Vagina (tissue), 2 donors: ENCODE data around the gene KMT2C.

ENCODE experiments used
- POLR2A ChIP-seq, 2 donors: fragments of 450-650 bp; IDR thresholded peaks; one replicate each; pipeline ENCODE4 v1.6.1; 2017; ENCODE audit warnings: antibody characterized with exemption in 2 of 2, mild to moderate bottlenecking in 2 of 2, moderate library complexity in 2 of 2
- POLR2AphosphoS5 ChIP-seq, 2 donors: sonication (generic); formaldehyde crosslinking; IDR thresholded peaks; one replicate each; pipeline ENCODE4 v1.9.0; 2017; ENCODE audit warnings: antibody characterized with exemption in 2 of 2, mild to moderate bottlenecking in 2 of 2, low read depth in 1 of 2; ENCODE audit not compliant: insufficient read depth in 1 of 2
- TF ChIP-seq, protein P1 (sequence below), 3 experiments: fragments of 450-650 bp in 2 of 3; fragments of 200-600 bp in 1 of 3; sonication (generic) in 1 of 3; IDR thresholded peaks; one replicate each; pipeline ENCODE4 v1.5.1; 2017 to 2019; ENCODE audit warnings: antibody characterized with exemption in 3 of 3, mild to moderate bottlenecking in 2 of 3, moderate library complexity in 2 of 3

DNA sequence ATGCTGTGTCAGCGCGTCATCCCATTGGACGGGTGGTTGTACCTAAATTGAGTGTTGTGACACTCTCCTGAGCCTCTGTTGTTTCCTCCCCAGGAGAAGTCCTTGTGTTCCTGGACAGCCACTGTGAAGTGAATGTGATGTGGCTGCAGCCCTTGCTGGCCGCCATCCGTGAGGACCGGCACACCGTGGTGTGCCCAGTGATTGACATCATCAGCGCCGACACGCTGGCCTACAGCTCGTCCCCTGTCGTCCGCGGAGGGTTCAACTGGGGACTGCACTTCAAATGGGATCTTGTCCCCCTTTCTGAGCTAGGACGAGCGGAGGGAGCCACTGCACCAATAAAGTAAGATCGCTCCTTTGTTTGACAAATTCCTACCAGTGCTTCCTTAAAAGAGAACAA is 327.9 kb downstream of the KMT2C start:
- TF ChIP-seq, protein P1, sequence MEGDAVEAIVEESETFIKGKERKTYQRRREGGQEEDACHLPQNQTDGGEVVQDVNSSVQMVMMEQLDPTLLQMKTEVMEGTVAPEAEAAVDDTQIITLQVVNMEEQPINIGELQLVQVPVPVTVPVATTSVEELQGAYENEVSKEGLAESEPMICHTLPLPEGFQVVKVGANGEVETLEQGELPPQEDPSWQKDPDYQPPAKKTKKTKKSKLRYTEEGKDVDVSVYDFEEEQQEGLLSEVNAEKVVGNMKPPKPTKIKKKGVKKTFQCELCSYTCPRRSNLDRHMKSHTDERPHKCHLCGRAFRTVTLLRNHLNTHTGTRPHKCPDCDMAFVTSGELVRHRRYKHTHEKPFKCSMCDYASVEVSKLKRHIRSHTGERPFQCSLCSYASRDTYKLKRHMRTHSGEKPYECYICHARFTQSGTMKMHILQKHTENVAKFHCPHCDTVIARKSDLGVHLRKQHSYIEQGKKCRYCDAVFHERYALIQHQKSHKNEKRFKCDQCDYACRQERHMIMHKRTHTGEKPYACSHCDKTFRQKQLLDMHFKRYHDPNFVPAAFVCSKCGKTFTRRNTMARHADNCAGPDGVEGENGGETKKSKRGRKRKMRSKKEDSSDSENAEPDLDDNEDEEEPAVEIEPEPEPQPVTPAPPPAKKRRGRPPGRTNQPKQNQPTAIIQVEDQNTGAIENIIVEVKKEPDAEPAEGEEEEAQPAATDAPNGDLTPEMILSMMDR (IDR thresholded peaks at IDR 0.05): no peak
- TF ChIP-seq POLR2A (IDR thresholded peaks at IDR 0.05) (no peak), POLR2AphosphoS5 (IDR thresholded peaks at IDR 0.05; ENCODE audit: insufficient read depth in 1 of 2, low read depth in 1 of 2) (no peak)
